Uterus (tissue), 2 donors: ENCODE results near the gene SEPHS1.

Experiments used
- CTCF ChIP-seq, 4 experiments: fragments of 200-600 bp in 2 of 4; fragments of 450-650 bp in 2 of 4; sonication (generic) in 2 of 4; IDR thresholded peaks; one replicate each; pipeline ENCODE4 v1.5.1; 2016 to 2019; ENCODE audit warnings: antibody characterized with exemption in 4 of 4, mild to moderate bottlenecking in 2 of 4, moderate library complexity in 1 of 4
- POLR2A ChIP-seq, 2 donors: fragments of 450-650 bp; IDR thresholded peaks; one replicate each; pipeline ENCODE4 v1.6.1; 2016; ENCODE audit warnings: antibody characterized with exemption in 2 of 2, mild to moderate bottlenecking in 1 of 2, moderate library complexity in 1 of 2

GRCh38 chr10:13309792-13310191 lies 38.3 kb downstream of the SEPHS1 start:
- TF ChIP-seq CTCF (IDR thresholded peaks at IDR 0.05) (no peak), POLR2A (IDR thresholded peaks at IDR 0.05) (no peak)
